Neural progenitor cell (in vitro differentiated cells): ENCODE data around the gene APLF. TPM values are rescaled to one million over a fixed set of nuclear protein-coding genes. Genes with fewer than 3 reads are reported as not detected.
A peak's percentile ranks its signal among the peaks of the same experiment; 100 is the strongest.

Experiments used
- DNase-seq: peaks from one replicate; pipeline ENCODE4 v3.0.0-alpha.2; 2016; ENCODE audit warnings: low spot score
- H2AFZ ChIP-seq: fragments of 200-600 bp; sonication (generic); replicated peaks from 2 replicates; pipeline ENCODE4 v1.6.1; 2016; ENCODE audit warnings: antibody characterized with exemption
- H3F3A ChIP-seq: fragments of 200-600 bp; sonication (generic); 2 replicates; pipeline ENCODE4 v1.6.1; 2016; ENCODE audit warnings: antibody characterized with exemption, low read depth
- H3K27ac ChIP-seq: fragments of 200-600 bp; sonication (generic); 2 replicates; pipeline ENCODE4 v1.5.1; 2016; ENCODE audit warnings: mild to moderate bottlenecking
- H3K27me3 ChIP-seq: fragments of 200-600 bp; sonication (generic); 2 replicates; pipeline ENCODE4 v1.6.1; 2016; ENCODE audit warnings: mild to moderate bottlenecking, moderate library complexity
- H3K36me3 ChIP-seq: fragments of 200-600 bp; sonication (generic); 2 replicates; pipeline ENCODE4 v1.5.1; 2016
- H3K4me1 ChIP-seq: fragments of 200-600 bp; sonication (generic); 2 replicates; pipeline ENCODE4 v1.6.1; 2016; ENCODE audit warnings: mixed run types
- H3K4me2 ChIP-seq: fragments of 200-600 bp; sonication (generic); 2 replicates; pipeline ENCODE4 v1.6.1; 2016
- H3K4me3 ChIP-seq: fragments of 200-600 bp; sonication (generic); 2 replicates; pipeline ENCODE4 v1.5.1; 2016
- H3K79me2 ChIP-seq: fragments of 200-600 bp; sonication (generic); 2 replicates; pipeline ENCODE4 v1.6.1; 2016; ENCODE audit warnings: low read depth
- H3K9ac ChIP-seq: fragments of 200-600 bp; sonication (generic); 2 replicates; pipeline ENCODE4 v1.6.1; 2016
- H3K9me3 ChIP-seq: fragments of 200-600 bp; sonication (generic); 2 replicates; pipeline ENCODE4 v1.5.1; 2016; ENCODE audit warnings: low read depth
- H4K20me1 ChIP-seq: fragments of 200-600 bp; sonication (generic); 2 replicates; pipeline ENCODE4 v1.6.1; 2016; ENCODE audit warnings: low read depth
- H3K27ac Mint-ChIP-seq: 3 replicates; pipeline ENCODE4 v1.8.0; 2021; ENCODE audit warnings: mixed read lengths
- H3K27me3 Mint-ChIP-seq: 2 replicates; pipeline ENCODE4 v1.8.0; 2022; ENCODE audit warnings: low read depth, mild to moderate bottlenecking, inconsistent platforms, moderate library complexity, mixed read lengths; ENCODE audit not compliant: insufficient read depth
- H3K36me3 Mint-ChIP-seq: 3 replicates; pipeline ENCODE4 v1.8.0; 2021; ENCODE audit warnings: mixed read lengths
- H3K4me1 Mint-ChIP-seq: 3 replicates; pipeline ENCODE4 v1.8.0; 2021; ENCODE audit warnings: mixed read lengths
- H3K4me3 Mint-ChIP-seq: 3 replicates; pipeline ENCODE4 v1.8.0; 2021; ENCODE audit warnings: mild to moderate bottlenecking, moderate library complexity, mixed read lengths
- H3K9me3 Mint-ChIP-seq: 3 replicates; pipeline ENCODE4 v1.8.0; 2020; ENCODE audit warnings: mixed read lengths
- CTCF ChIP-seq: fragments of 200-600 bp; sonication (generic); IDR thresholded peaks from 2 replicates; pipeline ENCODE4 v1.5.1; 2017; ENCODE audit warnings: antibody characterized with exemption, mild to moderate bottlenecking
- EZH2 ChIP-seq: fragments of 200-600 bp; sonication (generic); IDR thresholded peaks from 2 replicates; pipeline ENCODE4 v1.6.1; 2017; ENCODE audit warnings: antibody characterized with exemption, mild to moderate bottlenecking, moderate library complexity
- EZH2phosphoT487 ChIP-seq: fragments of 200-600 bp; sonication (generic); IDR thresholded peaks from 2 replicates; pipeline ENCODE4 v1.6.1; 2017; ENCODE audit warnings: antibody characterized with exemption
- total RNA-seq: library from RNA; depleted of rRNA; stranded (reverse); fragments of >200 nt; gene quantifications from 2 replicates; pipeline ENCODE4 v1.2.3, GENCODE V29; 2015; ENCODE audit warnings: low replicate concordance

The APLF gene
- total RNA-seq, 1 donor from 2014 or later: 16.9 TPM

- no peak for DNase-seq
- TF ChIP-seq CTCF: no peak
- TF ChIP-seq EZH2: no peak
- TF ChIP-seq EZH2phosphoT487: no peak
- no peaks in the 10 kb centered on the region for H3K79me2 ChIP-seq
- Mint-ChIP-seq H3K27me3 (peaks cover 5% of the 10 kb centered on the region), H3K4me1 (no peaks in the 10 kb centered on the region), H3K9me3 (no peaks in the 10 kb centered on the region), H3K36me3 (no peaks in the 10 kb centered on the region), H3K4me3 (no peak overlapping the region), H3K27ac (no peak overlapping the region)
- H2AFZ ChIP-seq: no peak overlapping the region
- H3K4me3 ChIP-seq: no peak overlapping the region
- H3K36me3 ChIP-seq: no peaks in the 10 kb centered on the region
- no peaks in the 10 kb centered on the region for H4K20me1 ChIP-seq
- H3F3A ChIP-seq: no peaks in the 10 kb centered on the region
- no peak overlapping the region for H3K9ac ChIP-seq
- H3K4me1 ChIP-seq: no peaks in the 10 kb centered on the region
- H3K27me3 ChIP-seq: no peaks in the 10 kb centered on the region
- no peak overlapping the region for H3K4me2 ChIP-seq
- H3K27ac ChIP-seq: no peak overlapping the region
- H3K9me3 ChIP-seq: no peaks in the 10 kb centered on the region
Measured at GRCh38 chr2:68435615-68436014, 31.8 kb upstream of the APLF start.

DNA sequence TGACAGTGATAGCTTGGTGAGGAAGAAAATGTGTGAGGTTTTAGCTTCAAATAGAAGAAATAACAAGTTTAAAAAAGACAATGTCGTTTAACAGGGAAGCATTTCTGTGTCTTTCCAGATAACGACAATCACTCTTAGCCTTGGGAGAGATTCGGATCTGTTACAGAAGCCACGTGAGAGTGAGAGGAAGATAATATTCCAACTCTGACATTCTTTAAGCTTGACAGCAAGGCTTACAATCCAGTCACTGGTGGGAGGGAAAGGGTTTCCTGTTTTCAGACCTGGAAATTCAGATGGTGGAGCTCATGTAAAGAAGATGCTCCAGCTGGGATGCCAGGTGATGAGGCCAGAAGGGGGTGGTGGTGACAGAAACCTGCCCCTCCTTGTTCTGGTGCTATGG is 31.1 kb upstream of the APLF start:
- no peak for DNase-seq
- TF ChIP-seq CTCF: no peak
- TF ChIP-seq EZH2: no peak
- TF ChIP-seq EZH2phosphoT487: no peak
- Histone ChIP-seq H3K27me3 (no peaks in the 10 kb centered on the region), H3K4me2 (no peak overlapping the region), H3K4me3 (no peak overlapping the region), H3F3A (no peaks in the 10 kb centered on the region), H3K4me1 (no peaks in the 10 kb centered on the region), H3K79me2 (no peaks in the 10 kb centered on the region), H3K9ac (no peak overlapping the region), H2AFZ (peak overlapping the region; percentile 5), H3K27ac (no peak overlapping the region), H4K20me1 (no peaks in the 10 kb centered on the region), H3K9me3 (no peaks in the 10 kb centered on the region), H3K36me3 (no peaks in the 10 kb centered on the region)
- Mint-ChIP-seq H3K4me1 (no peaks in the 10 kb centered on the region), H3K9me3 (no peaks in the 10 kb centered on the region), H3K27me3 (peaks cover 5% of the 10 kb centered on the region), H3K4me3 (no peak overlapping the region), H3K36me3 (no peaks in the 10 kb centered on the region), H3K27ac (no peak overlapping the region)

- Histone ChIP-seq H3K27ac (no peak overlapping the region), H3K4me2 (no peak overlapping the region)
Measured at GRCh38 chr2:68438455-68439303, 28.7 kb upstream of the APLF start.

More at GRCh38 chr2:68438455-68439303, 28.7 kb upstream of the APLF start:
- Mint-ChIP-seq H3K27me3 (peaks cover 5% of the 10 kb centered on the region), H3K4me1 (no peaks in the 10 kb centered on the region), H3K4me3 (no peak overlapping the region), H3K36me3 (no peaks in the 10 kb centered on the region), H3K9me3 (no peaks in the 10 kb centered on the region), H3K27ac (no peak overlapping the region)
- no peaks in the 10 kb centered on the region for H3K36me3 ChIP-seq
- H3K9ac ChIP-seq: no peak overlapping the region
- H3K9me3 ChIP-seq: no peaks in the 10 kb centered on the region
- H3K4me3 ChIP-seq: no peak overlapping the region
- no peak for TF ChIP-seq EZH2
- no peak for TF ChIP-seq CTCF
- TF ChIP-seq EZH2phosphoT487: no peak
- no peaks in the 10 kb centered on the region for H3K79me2 ChIP-seq
- no peaks in the 10 kb centered on the region for H3K4me1 ChIP-seq
- H2AFZ ChIP-seq: no peak overlapping the region
- H4K20me1 ChIP-seq: no peaks in the 10 kb centered on the region
- H3F3A ChIP-seq: no peaks in the 10 kb centered on the region
- no peak for DNase-seq
- no peaks in the 10 kb centered on the region for H3K27me3 ChIP-seq
